Measurements from ENCODE around the gene SPPL3.
A peak's percentile ranks its signal among the peaks of the same experiment; 100 is the strongest.
"Not testable (repeated sequence)": the region's sequence is repeated elsewhere in the genome, so short reads cannot be mapped to it uniquely, and the experiment has no call there.

SPPL3 gene

GRCh38 chr12:120744922-120745493 lies 159.2 kb downstream of the SPPL3 start:
- DNase-seq (ENCODE audit: low spot score) = no peak

- no peak for DNase-seq (ENCODE audit: low spot score)
Measured at GRCh38 chr12:120741476-120742421, 162.4 kb downstream of the SPPL3 start.

- no peak for DNase-seq (ENCODE audit: low spot score)
Measured at GRCh38 chr12:120740871-120741270, 163.3 kb downstream of the SPPL3 start.

GRCh38 chr12:120739821-120740613 lies 164.1 kb downstream of the SPPL3 start:
- no peak for DNase-seq (ENCODE audit: low spot score)

DNA sequence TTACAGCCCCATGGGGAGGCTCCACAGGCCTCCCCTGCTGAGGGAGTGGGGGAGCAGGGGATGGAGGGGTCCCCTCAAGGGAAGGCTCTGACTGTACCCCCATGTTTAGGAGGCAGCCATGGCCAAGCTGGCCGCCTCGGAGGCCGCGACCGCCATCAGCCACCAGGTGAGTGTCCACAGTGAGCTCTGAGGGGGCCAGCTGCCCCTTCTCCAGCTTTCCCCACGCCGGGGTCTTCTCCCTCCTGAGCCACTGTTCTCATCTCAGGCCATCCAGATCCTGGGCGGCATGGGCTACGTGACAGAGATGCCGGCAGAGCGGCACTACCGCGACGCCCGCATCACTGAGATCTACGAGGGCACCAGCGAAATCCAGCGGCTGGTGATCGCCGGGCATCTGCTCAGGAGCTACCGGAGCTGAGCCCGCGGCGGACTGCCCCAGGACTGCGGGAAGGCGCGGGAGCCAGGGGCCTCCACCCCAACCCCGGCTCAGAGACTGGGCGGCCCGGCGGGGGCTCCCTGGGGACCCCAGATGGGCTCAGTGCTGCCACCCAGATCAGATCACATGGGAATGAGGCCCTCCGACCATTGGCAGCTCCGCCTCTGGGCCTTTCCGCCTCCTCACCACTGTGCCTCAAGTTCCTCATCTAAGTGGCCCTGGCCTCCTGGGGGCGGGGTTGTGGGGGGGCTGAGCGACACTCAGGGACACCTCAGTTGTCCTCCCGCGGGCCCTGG lies 165.0 kb downstream of the SPPL3 start:
- DNase-seq (ENCODE audit: low spot score) = no peak

GRCh38 chr12:120738252-120739030 lies 165.7 kb downstream of the SPPL3 start:
- no peak for DNase-seq (ENCODE audit: low spot score)

DNA sequence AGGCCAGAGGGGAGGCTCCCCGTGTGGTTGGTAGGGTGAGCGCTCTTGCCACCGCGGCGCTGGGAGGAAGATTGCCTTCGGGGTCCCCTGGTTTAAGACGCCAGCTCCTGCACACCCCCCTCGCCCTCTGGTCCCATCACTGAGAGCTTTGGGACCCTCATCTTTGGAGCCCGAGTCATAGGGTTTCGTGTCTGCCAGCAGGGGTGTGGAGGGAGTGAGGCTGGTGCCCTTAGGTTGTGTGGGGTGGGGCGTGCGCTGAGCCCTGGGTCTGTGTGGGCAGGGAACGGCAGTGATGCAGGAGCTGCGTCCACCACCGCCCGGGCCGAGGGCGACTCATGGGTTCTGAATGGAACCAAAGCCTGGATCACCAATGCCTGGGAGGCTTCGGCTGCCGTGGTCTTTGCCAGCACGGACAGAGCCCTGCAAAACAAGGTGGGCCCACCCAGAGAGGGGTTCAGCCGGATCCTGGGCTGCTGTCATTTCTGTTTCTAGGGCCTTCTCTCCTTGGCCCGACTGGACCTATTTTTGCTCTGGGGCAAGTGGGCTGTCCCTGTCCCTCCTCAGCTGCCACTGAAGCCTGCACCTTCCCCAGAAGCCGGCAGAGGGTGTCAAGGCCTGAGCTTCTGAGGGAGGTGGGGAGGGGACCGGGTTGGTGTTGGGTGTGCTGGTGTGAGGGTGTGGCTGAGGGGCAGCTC lies 166.5 kb downstream of the SPPL3 start:
- DNase-seq (ENCODE audit: low spot score) = no peak

- no peak for DNase-seq (ENCODE audit: low spot score)
Measured at GRCh38 chr12:120736404-120737331, 167.5 kb downstream of the SPPL3 start.

GRCh38 chr12:120735181-120735580 lies 169.0 kb downstream of the SPPL3 start:
- DNase-seq (ENCODE audit: low spot score) = no peak

GRCh38 chr12:120734210-120734609 lies 169.9 kb downstream of the SPPL3 start:
- DNase-seq (ENCODE audit: low spot score) = no peak

- DNase-seq (ENCODE audit: low spot score) = no peak
Measured at GRCh38 chr12:120733574-120733973, 170.6 kb downstream of the SPPL3 start.

DNA sequence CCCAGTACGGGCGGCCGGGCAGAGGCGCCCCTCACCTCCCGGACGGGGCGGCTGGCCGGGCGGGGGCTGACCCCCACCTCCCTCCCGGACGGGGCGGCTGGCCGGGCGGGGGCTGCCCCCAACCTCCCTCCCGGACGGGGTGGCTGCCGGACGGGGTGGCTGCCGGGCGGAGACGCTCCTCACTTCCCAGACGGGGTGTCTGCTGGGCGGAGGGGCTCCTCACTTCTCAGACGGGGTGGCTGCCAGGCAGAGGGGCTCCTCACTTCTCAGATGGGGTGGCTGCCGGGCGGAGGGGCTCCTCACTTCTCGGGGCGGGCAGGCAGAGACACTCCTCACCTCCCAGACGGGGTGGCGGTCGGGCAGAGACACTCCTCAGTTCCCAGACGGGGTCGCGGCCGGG lies 172.0 kb downstream of the SPPL3 start:
- DNase-seq (ENCODE audit: low spot score) = not testable (repeated sequence)

GRCh38 chr12:120726961-120727360 lies 177.2 kb downstream of the SPPL3 start:
- DNase-seq (ENCODE audit: low spot score) = no peak

DNA sequence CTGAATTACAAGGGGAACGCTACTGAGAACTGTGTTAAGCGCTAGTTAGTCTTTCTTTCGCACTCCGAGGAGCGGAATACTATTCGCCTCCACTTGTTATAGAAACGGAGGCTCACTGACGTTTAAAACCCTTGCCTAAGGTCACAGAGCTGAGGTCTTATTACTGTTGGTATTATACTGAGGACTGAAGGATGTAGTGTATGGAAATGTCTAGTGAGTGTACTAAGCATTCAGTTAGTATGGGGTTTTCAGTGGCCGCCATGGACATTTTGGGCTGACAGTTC lies 177.7 kb downstream of the SPPL3 start:
- no peak for DNase-seq (ENCODE audit: low spot score)

GRCh38 chr12:120725659-120726509 lies 178.3 kb downstream of the SPPL3 start, which contains the start of gene ACADS:
Gene ACADS (plus strand): TSS chr12:120725826. CDS start chr12:120725886, 60 bp downstream.
- DNase-seq (ENCODE audit: low spot score) = peak; percentile 73

DNA sequence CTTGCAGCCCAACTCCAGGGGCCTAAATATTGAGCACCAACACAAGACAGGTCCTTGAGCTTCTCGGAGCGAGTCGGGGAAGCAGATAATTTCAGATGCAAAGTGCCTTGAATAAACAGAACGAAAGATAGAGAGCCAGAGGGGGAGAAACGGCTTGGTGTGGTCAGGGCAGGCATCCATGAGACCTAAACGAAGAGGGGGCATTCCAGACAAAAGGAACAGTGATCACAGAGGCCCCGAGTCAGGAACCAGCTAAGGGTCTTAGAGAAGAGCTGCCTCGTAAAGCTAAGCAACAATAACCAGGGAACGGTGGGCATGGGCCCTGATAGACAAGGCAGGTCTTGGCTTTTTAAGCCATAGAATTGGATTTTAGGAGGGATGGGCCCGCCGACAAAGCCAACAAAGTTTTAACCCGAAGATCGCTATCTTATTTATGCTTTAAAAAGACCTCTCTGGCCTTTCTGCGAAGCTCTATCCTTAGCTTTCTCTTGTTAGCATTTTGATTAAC lies 179.0 kb downstream of the SPPL3 start:
- no peak for DNase-seq (ENCODE audit: low spot score)

DNA sequence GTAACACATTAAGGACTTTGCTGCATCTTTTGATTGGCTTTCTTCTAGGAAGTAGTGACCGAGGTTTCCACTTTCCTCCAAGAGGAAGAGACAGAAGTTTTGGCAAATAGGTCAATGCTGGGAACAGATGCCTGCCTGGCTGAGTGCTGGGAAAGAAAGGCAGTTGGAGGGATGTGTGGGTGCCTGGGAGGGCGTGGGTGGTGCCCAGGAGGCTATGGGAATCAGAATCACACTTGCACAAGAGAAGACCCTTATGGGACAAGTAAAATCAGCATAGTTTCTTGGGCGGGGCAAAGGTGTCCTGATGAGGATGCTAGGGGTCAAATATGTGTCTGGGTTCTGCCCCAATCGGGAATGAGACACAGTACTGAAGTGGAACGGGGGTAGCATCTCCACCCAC lies 179.4 kb downstream of the SPPL3 start:
- no peak for DNase-seq (ENCODE audit: low spot score)

DNA sequence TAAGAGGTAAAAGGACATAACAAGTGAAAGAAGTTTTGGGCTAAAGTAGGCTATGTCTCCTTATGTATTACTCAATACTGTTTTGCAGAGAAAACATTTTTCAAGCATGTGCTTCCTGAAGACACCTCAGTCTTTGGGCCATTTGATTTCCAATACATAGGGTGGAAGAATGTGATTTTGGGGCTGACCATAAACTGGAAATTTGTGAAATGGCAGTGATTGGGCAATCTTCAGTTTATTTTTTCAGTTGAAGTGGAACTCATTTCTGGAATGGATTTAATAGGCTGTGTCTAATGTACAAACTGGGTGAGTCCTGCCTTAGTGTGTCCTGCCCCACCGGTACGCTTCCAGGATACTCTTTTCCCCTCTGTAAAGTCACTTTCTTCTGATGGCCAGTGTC lies 181.4 kb downstream of the SPPL3 start:
- DNase-seq (ENCODE audit: low spot score) = no peak
